Parathyroid adenoma (tissue), 2 donors: ENCODE results near the gene GALNT16.

Experiments
- H2AFZ ChIP-seq: fragments of 300-600 bp; sonication (generic); one replicate; pipeline ENCODE4 v1.7.0; 2017; ENCODE audit warnings: antibody characterized with exemption, mild to moderate bottlenecking
- H3K27ac ChIP-seq: fragments of 300-600 bp; sonication (generic); one replicate; pipeline ENCODE4 v1.7.0; 2017
- H3K27me3 ChIP-seq: fragments of 300-600 bp; sonication (generic); one replicate; pipeline ENCODE4 v1.7.0; 2017; ENCODE audit warnings: low read length; ENCODE audit not compliant: control insufficient read depth, insufficient read depth
- H3K36me3 ChIP-seq: fragments of 300-600 bp; sonication (generic); one replicate; pipeline ENCODE4 v1.7.0; 2017; ENCODE audit warnings: low read length; ENCODE audit not compliant: control insufficient read depth, insufficient read depth
- H3K4me1 ChIP-seq: fragments of 300-600 bp; sonication (generic); one replicate; pipeline ENCODE4 v1.7.0; 2017; ENCODE audit warnings: control low read depth
- H3K4me2 ChIP-seq: fragments of 300-600 bp; sonication (generic); one replicate; pipeline ENCODE4 v1.7.0; 2017; ENCODE audit warnings: low read length
- H3K4me3 ChIP-seq: fragments of 300-600 bp; sonication (generic); one replicate; pipeline ENCODE4 v1.7.0; 2017; ENCODE audit warnings: low read depth, low read length
- H3K79me2 ChIP-seq: fragments of 300-600 bp; sonication (generic); one replicate; pipeline ENCODE4 v1.7.0; 2017; ENCODE audit warnings: control low read depth
- H3K9ac ChIP-seq: fragments of 300-600 bp; sonication (generic); one replicate; pipeline ENCODE4 v1.7.0; 2017; ENCODE audit warnings: mild to moderate bottlenecking
- H3K9me3 ChIP-seq: fragments of 300-600 bp; sonication (generic); one replicate; pipeline ENCODE4 v1.7.0; 2017; ENCODE audit warnings: low read length; ENCODE audit not compliant: control insufficient read depth
- TF ChIP-seq, protein P1 (sequence below): fragments of 300-600 bp; sonication (generic); IDR thresholded peaks from one replicate; pipeline ENCODE4 v1.7.0; 2017; ENCODE audit warnings: antibody characterized with exemption, mild to moderate bottlenecking
- donor health status: primary hyperparathyroidism.

The GALNT16 gene

DNA sequence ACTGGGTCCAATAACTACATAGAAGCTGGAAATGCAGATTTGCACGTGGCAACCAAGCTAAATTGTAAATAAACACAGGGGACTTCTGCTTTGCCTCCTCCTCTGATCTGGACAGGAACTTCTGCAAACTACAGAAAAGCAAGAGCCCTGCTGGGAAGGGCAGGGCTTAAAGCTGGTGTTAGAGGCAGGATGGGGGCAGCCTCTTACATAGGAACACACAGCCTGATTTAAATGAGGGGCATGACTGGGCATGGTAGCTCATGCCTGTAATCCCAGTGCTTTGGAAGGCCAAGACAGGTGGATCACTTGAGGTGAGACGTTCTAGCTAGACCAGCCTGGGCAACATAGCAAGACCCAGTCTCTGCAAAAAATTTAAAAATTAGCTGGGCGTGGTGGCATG lies 91.4 kb downstream of the GALNT16 start:
- H3K79me2 ChIP-seq: no peaks in the 10 kb centered on the region
- TF ChIP-seq, protein P1, sequence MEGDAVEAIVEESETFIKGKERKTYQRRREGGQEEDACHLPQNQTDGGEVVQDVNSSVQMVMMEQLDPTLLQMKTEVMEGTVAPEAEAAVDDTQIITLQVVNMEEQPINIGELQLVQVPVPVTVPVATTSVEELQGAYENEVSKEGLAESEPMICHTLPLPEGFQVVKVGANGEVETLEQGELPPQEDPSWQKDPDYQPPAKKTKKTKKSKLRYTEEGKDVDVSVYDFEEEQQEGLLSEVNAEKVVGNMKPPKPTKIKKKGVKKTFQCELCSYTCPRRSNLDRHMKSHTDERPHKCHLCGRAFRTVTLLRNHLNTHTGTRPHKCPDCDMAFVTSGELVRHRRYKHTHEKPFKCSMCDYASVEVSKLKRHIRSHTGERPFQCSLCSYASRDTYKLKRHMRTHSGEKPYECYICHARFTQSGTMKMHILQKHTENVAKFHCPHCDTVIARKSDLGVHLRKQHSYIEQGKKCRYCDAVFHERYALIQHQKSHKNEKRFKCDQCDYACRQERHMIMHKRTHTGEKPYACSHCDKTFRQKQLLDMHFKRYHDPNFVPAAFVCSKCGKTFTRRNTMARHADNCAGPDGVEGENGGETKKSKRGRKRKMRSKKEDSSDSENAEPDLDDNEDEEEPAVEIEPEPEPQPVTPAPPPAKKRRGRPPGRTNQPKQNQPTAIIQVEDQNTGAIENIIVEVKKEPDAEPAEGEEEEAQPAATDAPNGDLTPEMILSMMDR: no peak
- no peaks in the 10 kb centered on the region for H3K9me3 ChIP-seq
- no peak overlapping the region for H3K4me3 ChIP-seq
- H3K27ac ChIP-seq: no peak overlapping the region
- no peaks in the 10 kb centered on the region for H3K4me1 ChIP-seq
- no peaks in the 10 kb centered on the region for H3K27me3 ChIP-seq
- H3K9ac ChIP-seq: no peak overlapping the region
- H2AFZ ChIP-seq: no peak overlapping the region
- no peak overlapping the region for H3K4me2 ChIP-seq
- H3K36me3 ChIP-seq: no peaks in the 10 kb centered on the region

DNA sequence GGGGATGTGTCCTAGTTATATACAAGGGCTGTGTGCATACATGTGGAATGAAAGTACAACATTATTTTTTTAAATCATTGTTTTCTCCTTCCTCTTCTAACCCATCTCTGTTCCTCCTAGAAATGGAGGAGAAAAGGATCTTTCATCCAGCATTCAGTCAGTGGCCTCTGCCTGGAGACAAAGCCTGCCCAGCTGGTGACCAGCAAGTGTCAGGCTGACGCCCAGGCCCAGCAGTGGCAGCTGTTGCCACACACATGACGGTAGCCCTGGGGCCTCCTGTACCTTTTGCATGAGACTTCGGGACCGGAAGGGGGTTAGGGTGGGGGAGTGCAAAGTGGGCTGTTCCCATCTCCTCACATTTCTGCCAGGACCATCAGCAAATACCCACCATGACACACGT lies 92.0 kb downstream of the GALNT16 start:
- no peak overlapping the region for H3K4me2 ChIP-seq
- no peak overlapping the region for H3K9ac ChIP-seq
- H3K27me3 ChIP-seq: no peaks in the 10 kb centered on the region
- H3K4me3 ChIP-seq: no peak overlapping the region
- H3K9me3 ChIP-seq: no peaks in the 10 kb centered on the region
- no peak overlapping the region for H2AFZ ChIP-seq
- no peaks in the 10 kb centered on the region for H3K79me2 ChIP-seq
- no peak overlapping the region for H3K27ac ChIP-seq
- no peaks in the 10 kb centered on the region for H3K4me1 ChIP-seq
- TF ChIP-seq, protein P1: no peak
- no peaks in the 10 kb centered on the region for H3K36me3 ChIP-seq

DNA sequence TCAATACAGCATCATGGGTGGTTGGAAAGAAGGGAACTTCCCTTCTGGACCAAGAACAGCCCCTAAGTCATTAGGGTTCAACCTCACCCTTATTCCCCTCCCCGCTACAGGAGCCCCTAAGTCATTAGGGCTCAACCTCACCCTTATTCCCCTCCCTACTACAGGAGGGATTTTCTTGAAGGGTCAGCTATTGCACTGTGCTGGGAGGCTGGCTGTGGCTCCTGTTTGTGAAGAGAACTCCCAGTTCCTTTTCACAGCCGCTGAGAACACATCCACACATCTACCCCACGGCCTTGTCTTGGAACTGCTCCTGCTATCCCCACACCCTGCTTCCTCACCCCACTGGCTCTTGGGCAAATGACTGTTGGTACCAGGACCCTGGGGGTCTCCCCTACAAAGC lies 93.2 kb downstream of the GALNT16 start:
- no peaks in the 10 kb centered on the region for H3K9me3 ChIP-seq
- H3K27ac ChIP-seq: no peak overlapping the region
- no peaks in the 10 kb centered on the region for H3K4me1 ChIP-seq
- H3K4me3 ChIP-seq: no peak overlapping the region
- TF ChIP-seq, protein P1: no peak
- H3K36me3 ChIP-seq: no peaks in the 10 kb centered on the region
- no peaks in the 10 kb centered on the region for H3K79me2 ChIP-seq
- no peaks in the 10 kb centered on the region for H3K27me3 ChIP-seq
- H3K9ac ChIP-seq: no peak overlapping the region
- no peak overlapping the region for H2AFZ ChIP-seq
- no peak overlapping the region for H3K4me2 ChIP-seq

DNA sequence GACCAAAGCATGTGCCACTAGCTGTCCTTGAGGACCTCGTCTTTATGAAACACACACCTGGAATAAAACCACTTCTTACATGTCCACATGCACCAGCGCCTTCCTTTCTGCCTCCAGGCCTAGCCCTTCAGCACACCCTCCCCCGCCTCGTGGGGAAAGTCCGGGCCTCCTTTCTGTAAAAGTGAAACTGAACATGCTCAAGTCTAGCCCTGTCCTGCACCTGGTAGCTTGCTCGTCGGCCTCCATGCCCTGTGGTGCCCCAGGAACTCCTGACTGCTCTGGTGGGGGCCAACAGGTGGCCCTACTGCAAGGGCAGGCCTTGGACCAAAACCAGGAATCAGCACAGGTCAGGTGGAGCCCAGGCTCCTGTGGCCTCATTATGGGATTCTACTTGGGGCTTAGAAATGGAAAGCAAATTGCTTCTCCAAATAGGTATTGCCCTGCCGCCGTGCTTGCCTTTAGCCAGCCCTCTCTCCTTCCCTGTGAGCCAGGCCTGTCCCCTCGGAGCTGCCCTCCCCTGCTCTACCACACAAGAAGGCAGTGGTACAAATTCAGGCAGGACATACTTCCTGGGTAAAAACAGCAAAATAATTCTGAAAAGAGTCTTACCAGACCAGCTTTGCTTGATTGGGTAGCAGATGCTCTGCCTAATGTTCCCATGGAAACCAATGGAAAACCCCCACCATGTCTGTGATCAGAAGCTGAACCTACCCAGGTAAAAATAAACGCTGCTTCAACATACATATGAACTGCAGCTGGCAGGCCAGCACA lies 94.6 kb downstream of the GALNT16 start:
- Histone ChIP-seq H3K4me3 (no peak overlapping the region), H3K79me2 (no peaks in the 10 kb centered on the region), H3K4me2 (no peak overlapping the region), H3K36me3 (no peaks in the 10 kb centered on the region), H3K9ac (no peak overlapping the region), H3K9me3 (no peaks in the 10 kb centered on the region), H3K4me1 (no peaks in the 10 kb centered on the region), H2AFZ (no peak overlapping the region), H3K27ac (no peak overlapping the region), H3K27me3 (no peaks in the 10 kb centered on the region)
- TF ChIP-seq, protein P1: no peak

DNA sequence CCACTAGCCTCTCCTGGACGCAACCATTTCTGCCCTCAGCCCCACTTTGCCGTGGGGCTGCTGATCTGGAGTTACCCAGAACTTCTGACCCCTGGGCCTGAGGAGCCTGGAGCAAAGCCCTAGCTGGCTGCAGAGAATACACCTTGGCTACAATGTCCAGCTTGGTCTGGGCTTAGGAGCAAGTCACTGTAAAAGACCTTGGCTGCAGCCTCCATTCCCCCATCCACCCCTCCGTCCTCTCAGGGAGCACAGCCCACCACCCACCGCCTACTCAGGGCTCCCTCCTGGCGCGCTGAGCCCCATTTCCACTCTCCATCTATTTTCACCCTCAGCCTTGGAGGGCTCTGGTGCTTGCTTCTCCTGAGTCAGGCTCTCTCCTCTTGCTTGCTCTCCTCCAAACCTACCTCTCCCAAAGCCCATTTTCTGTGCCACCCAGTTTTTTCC lies 95.2 kb downstream of the GALNT16 start:
- Histone ChIP-seq H3K4me3 (no peak overlapping the region), H3K9ac (no peak overlapping the region), H3K4me1 (no peaks in the 10 kb centered on the region), H3K27ac (no peak overlapping the region), H3K27me3 (no peaks in the 10 kb centered on the region), H3K9me3 (no peaks in the 10 kb centered on the region), H2AFZ (no peak overlapping the region), H3K4me2 (no peak overlapping the region), H3K79me2 (no peaks in the 10 kb centered on the region), H3K36me3 (no peaks in the 10 kb centered on the region)
- TF ChIP-seq, protein P1: no peak
